COLO668 (cell line): ENCODE results near the gene WNT3A.

Source experiments
- DNase-seq: peaks from one replicate; lab custom pipeline; 2025; ENCODE audit not compliant: unreplicated experiment; lab: John Stamatoyannopoulos, UW

WNT3A gene

DNA sequence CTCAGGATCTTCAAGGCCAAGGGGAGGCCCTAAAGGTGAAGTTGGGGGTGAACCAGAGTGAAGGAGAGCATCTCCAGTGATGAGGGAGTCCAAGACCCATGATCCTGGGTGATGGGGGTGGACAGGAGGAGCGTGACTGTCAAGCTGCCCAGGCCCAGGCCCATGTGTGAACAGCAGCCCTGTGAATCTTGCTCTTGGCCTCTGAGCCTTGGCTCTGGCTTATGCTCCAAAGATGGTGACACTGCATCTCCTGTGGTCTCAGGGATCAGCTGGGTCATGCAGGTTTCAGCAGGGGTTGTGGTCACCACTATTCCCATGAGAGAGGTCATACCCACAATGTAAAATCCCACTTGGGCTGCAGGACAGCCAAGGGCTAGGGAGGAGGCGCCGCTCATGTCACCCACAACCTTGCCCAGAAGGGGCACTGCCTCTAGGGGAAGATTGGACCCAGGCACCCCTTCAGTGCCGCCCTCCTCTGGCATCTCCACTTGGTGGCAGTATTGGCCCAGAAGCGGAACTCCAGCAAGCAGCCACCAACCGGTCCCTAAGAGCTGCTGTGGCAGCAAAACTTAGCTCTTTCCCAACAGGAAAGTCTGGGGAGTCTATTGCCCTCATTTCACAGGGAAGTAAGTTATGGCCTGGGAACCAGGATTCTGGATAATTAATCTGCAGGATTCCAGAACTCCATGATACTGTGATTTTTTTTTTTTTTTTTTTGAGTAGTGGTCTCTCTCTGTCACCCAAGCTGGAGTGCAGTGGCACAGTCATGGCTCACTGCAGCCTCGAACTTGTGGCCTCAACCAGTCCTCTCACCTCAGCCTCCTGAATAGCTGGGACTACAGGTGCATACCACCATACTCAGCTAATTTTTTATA, 7.5 kb upstream of the WNT3A start:
- DNase-seq, result peak; percentile 74

DNA sequence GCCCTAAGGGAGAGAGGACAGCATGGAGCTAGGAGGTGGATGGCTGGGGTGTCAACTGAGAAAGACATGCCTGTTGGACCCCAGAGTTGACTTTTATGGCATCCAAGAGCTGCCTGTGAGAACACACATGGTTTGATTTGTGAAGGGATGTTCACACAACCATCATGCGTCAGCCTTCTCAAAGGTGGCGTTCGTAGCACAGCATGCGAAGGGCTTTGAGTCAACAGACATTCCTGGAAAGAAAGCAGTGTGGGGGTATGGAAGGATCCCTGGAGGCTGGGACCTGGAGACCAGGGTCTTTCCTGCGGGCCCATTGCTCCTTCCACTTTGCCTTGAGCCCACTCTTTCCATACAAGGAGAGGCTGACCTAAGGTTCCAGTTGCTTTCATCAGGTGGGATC, 6.4 kb upstream of the WNT3A start:
- no peak for DNase-seq

DNA sequence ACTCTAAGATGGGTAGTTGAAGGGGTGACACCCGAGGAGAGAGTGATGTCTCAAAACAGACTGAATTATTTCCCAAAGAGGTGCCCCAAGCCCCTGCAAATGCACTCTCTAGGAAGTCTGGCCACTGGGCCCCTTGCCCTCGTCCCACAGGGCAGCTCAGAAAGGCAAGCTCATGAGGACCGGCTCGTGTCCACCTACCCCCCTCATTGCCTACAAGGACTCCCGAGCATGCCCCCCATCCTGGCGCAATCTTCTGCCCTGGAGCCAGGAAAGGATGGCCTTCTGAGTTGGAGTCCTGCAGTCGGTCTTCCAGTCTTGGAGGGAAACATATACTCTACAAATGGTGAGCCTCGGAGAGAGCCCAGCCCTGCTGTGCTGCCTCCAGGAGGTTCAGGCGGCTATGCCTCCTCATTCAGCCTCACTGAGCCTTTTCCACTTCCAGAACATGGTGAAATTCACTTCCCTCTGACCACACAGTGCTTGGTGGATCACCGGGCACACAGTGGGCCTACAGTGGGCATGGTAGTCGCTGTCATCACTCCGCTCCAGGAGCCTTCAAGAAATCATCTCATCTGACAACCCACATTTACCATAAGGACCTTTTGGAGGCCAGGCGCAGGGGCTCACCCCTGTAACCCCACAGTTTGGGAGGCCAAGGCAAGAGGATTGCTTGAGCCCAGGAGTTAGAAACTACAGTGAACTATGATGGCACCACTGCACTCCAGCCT, 5.8 kb upstream of the WNT3A start:
- no peak for DNase-seq

DNA sequence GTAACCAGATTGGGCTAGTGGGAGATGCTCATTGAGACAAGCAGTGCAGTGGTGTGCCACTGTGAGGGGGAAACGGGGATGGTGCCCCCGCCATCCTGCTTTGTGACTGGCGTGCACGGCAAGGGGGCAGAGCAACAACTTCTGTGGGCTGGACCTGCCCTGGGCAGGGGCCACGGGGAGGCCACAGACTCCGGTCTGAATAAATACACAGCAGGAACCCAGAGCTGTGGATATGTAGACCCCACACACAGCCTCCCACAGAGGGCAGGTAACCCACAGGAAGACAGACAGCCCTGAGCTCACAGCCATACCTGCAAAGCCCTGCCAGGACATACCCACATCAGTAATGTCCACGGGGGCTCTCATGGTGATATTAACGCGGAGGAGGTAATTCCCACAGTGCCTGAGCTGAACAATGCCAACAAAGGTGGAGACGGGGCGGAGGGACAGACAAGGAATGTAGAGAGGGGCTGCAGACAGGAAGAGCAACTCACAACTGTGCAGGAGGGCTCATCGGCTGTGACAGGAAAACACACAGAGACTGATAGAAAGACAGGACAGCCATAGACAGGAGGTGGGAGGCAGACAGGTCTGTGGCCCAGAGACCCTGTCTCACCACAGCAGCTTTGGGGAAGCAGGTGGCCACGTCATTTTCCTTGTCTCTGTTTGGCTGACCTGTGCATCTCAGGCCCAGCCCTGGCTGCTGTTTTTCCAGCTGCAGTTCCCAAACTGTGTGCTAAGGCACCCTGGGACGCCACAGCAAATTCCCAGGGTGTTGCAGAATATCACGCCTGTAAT, 4.9 kb upstream of the WNT3A start:
- no peak for DNase-seq

DNA sequence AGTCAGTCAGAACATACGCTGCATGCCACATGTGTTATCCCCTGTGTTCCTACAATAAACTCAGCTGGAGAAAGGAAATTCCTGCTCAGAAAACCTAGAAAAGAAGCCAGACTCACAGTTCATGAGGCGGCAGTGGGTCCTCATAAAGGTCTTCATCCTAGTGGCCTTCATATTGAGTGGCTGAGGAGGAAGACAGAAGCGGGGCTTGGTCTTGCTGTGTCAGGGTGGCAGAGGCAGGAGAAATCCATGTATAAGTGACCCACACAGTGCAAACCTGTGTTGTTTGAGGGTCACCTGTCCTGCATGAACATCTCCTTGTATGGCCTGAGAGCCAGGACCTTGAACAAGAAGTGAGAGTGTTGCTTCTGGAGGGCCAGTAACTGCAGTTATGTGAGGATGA, 4.0 kb upstream of the WNT3A start:
- DNase-seq, result no peak

DNA sequence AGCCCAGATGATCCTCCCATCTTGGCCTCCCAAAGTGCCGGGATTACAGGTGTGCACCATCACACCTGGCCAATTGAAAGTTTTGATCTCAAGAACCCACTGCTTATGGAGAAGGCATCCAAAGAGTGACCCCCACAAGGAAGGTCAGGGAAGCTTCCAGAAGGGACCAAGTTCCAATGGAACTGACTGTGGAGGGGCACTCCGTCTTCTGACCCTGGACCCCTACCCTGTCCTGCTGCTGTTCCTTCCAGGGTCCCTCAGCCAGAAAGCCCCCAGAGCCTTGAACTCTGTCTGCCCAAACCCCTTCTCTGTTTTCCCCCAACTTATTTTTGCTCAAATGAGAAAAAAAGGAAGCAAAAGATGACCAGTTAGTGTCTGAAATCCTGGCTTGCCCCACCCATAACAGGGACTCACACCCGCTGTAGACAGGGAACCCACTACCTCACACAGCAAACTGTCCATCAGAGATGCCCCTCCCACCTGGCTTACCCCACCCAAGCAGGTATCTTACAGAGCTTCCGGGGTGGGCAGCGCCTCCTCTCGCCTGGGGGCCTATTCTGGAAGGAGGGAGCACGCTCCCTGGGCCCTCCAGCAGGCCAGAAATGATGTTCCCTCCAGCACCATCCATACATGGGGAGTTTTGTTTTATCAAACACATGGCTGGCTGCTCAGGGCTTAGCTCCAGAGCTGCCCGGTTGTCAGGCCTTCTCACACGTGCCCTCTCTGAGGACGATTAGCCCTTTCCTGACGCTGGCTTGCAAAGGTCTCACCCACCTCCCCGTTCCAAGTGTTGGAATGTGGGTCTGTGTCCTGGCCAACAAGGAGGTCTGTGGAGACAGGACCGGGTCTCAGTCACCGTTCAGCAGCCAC, 3.1 kb upstream of the WNT3A start:
- DNase-seq, result no peak

DNA sequence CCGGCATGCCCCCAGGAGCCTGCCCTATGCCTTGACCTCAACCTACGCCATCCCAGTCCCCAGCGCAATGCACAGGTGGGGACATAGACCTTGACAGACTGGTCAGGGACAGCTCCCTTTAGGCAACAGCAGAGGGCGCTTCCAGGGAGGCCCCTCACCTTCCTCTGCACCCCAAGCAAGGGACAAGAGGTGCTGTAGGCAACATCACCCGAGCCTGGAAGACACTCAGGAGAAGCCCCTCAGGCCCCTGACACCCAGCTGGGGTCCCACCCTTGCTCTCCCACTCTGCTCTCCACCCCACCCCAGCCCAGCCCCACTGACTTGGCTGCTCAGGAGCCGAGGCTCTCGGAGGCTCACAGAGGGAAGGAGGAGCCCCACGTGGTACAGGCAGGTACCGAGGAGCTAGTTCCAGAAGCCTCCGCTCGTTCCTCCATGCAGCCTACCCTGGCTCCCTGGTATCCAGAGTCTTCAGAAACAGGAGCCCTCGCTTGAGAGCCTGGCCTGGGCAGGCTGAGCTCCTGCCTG, 2.4 kb upstream of the WNT3A start:
- no peak for DNase-seq

DNA sequence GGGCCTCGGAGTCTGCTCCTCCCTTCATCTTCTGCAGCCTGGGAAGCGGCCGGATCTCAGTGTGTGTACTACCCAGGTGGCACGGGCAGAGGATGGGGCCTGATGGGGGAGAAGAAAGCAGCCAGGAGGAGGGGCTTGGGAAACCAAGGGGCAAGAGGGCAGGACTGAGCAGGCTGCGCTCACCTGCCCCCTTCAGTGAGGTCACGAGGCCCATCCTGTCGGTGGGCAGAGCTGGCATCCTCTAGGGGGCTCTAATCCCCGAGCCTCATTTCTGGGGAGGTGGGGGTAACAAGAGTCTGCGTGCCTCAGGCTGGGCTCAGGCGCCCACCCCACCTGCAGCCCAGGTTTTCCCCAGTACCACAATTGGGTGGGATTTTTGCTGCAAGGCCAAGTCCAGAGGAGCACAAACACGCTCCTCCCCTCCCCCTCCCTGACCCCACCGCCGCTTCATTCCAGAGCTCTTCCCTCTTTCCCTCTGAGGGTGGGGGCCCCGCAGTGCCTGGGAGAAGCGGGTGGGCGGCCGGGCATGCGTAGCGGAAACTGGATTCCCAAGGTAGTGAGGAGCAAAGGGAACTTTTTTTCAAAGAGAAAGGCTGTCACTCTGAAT, 1.8 kb upstream of the WNT3A start:
- no peak for DNase-seq

DNA sequence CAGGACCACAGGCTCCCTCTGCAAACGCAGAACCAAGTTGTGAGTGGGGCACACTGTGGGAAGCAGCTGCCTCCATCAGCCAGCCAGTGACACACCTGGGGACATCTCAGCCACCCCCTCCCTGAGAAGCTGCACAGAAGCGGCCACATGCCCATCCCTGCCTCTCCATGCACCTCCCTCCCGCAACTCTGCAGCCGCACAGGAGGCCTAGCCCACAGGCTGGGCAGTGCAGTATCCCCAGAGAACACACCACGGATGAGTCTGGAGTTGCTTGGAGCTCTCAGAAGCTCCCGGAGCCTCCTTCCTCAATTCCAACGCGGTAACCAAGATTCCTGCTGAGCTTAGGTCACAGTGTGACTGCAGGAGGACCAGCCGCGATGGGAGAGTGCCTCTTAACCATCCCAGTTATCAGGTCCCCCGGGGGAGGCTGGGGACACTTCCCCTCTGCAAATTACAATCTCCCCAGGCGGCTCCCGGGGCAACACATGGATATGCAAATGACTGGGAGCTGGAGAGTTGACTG, 1.2 kb upstream of the WNT3A start:
- no peak for DNase-seq

DNA sequence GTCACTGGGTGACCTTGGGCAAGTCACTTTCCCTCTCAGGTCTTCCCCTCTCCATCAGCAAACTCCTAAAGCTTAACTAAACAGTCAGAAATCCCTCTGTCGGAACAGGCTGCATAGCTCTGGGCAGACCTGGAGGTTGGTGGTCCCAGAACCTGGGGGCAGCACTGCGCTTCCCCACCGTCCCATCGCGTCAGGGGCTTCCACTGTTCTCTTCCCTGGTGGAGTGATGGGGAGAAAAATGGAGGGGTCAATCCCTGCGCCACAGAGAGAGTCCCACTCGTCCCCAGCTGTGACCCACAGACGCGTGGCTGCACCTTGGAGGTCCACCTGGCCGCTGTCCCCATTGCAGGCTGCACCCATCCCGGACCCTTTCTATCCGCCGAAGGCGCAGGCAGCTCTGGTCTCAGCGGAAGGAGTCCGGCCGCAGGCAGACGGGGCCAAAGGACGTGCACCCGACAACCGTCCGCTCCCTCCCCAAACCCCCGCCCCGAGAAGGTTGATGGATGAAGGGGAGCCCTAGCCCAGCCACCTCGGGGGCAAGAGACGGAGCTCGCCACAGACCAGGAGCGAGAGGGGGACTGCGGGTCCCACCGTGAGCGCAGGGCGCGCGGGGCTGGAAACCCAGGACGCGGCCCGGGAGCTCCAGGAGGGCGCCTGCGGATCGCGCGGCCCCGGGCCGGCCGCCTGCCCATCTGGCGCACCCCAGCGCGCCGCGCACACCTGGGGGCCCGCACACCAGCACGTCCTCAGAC, 588 bp upstream of the WNT3A start:
- no peak for DNase-seq

DNA sequence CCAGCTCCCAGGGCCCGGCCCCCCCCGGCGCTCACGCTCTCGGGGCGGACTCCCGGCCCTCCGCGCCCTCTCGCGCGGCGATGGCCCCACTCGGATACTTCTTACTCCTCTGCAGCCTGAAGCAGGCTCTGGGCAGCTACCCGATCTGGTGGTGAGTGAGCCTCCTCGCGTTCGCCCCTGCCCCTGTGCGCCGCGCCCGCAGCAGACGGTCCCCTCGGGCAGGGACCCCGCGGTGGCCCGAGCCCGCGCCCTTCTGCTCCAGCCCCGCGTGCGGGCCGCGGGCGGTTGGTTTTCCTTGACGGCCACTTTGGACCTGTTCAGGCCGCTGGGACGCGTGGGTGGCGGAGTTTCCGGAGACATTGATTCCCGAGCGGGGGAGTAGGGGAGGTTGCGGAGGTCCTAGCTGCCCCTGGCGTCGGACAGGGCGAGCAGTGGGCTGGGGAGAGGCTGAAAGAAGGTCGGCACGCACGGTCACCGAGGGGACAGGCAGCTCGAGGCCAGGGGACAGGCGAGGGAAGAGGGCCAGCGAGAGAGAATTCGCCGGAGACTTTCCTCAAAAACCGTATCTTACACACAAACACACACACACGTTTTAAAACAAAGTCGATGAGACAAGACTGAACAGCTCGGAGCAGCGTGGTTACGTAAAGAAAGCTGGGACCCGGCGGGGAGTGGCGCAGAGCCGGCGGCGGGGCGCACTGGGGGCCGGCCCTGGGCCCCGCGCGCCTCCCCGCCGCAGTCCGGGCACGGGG, 427 bp downstream of the WNT3A start:
- no peak for DNase-seq

DNA sequence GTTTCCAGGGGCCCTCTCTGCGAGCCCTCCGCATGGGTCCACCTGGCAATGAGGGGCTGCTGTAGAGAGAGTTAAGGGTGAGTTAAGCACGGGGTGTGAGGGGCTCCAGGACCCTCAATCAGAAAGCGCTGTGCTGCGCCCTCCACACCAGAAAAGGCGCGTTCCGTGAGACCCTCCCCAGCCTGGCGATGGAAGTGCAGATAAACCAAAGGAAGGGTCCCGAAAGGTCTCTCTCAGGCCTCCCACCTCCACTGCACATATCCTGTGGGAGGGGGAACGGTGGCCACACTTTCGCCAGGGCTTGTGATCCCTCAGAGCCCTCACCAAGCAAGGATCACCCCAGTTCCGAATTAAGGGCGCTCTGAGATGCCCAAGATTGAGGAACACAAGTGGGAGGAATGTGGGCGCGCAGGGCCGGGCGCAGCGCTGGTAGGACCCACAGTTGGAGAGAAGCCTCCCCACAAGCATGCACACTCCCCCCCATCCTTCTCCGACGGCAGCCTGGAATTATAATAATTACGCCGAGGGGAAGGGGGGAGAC, 1.1 kb downstream of the WNT3A start:
- no peak for DNase-seq

DNA sequence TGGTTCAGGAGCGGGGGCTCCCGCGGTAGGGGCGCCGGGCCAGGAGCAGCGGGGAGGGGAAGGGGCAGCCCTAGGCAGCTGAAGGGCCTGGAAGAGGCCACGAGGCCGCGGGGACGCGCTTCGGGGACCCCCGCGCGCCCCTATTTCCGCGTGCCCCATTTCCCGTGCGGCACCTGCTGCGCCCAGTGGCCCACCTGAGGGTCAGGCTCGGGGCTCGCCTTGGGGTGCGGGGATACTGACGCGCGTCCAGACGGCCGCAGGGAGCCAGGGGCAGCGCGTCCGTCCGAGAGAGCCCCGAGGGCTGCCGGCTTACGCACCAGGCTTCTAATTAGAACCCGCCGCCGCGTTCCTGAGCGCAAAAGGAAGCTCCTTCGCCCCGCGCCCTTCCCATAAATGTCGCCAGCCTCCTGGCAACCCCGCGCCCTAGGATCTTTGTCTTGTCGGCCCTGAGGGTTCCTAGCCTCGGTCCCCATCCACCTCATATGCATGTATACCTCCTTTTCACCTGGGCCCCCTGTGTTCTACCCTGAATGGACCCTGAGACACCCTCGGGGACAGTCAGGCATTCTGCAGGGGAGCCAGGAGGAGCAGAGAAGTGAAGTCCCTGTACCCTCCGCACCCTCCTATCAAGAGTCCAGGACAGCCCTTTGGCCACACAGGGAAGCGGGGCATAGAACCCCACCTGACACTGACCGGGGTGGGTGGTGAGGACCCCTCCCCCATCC, 1.8 kb downstream of the WNT3A start:
- peak; percentile 30 for DNase-seq

DNA sequence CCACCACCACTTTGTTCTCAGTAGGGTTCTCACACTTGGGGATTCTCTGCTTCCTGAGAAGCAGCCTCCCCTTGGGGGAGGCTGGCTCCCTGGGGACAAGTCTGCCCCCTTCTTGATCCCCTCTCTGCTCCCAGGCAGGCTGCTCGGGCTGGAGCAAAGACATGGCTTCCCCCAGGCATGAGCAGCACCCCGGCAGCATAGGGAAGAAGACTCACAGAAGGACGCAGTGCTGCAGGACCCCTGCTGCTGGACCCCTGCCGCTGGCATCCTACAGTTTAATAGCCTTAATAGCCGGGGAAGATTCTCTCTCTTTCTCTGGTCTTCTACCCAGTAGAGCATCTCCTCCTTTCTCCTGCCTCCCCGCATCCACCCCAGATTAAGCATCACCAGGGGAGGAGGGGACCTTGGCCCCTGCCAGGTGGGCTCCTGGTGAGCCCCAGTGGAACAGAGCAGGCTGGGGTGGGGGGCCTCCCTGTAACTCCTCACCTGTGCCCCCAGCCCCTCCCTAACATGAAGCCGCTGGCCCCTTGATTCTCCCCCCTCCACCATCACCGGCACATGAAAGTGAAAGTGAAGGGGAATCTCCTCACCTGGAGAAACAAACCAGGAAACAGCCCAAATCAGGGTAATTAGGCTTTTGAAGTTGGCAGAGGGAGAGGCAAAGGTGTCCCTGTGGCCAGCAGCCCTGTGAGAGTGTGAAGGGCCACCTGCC, 2.5 kb downstream of the WNT3A start:
- DNase-seq, result no peak

DNA sequence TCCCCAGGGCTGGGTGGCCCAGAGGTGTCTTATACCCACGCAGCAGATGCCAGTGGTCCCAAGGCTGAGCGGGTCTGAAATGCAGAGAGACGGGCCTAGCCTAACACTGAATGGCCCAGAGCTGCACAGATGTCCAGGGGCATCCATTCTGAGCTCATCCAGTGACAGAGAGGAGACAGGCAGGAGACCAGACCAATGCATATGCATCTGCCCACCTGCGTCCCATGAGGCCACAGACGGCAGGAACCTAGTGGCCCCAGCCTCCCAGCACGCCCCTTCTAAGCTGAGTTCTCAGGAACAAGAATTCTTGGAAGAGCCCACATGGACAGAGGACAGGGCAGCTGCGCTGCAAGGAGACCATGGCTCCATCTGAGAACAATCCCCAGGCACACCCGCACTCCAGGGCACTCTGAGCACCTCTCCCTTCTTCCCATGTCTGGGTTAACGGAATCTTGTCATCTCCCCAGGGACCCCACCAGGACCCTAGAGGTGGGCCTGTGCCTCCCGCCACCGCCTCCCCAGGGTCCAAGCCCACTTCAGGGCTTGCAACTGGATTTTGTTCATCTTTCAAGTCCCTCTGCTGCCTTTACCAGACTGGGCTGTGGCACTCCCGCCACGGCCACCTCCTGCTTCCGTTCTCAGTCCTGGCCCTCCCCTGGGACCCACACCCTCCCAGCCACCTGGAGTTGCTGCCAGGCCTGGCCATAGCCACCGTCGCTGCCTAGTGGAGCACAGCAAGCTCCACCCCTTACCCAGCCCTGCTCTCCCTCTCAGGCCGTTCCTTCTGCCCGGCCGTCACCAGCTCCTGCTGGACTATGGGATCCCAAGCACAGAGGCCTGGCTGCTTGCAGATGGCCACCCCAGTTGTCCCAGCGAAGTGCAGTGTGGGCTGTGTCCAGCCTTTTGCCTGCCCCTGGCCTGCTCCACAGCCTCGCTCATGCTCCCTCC, 3.3 kb downstream of the WNT3A start:
- peak; percentile 69 for DNase-seq

DNA sequence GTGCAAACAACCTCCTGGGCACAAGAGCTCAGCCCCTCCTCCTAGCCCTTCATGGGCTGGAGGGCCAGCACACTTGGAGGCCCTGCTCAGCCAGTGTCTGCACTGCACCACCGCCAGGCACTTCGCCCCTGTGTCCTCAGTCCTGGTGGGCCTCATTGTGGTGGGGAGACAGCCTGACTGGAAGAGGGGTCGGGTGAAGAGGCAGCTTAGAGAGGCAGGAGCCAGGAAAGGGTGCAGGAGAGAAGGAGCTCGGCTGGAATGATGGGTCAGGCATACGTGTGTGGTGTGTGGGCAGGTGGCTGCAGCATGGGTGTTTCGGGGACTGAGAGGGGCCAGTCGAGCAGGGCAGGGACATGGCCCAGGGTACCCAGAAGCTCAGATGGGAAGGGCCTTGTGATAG, 4.1 kb downstream of the WNT3A start:
- DNase-seq, result no peak
